CD4-positive, alpha-beta T cell treated with Interferon gamma for 1 hour (primary cell): ENCODE results near the gene UQCC5.

Experiments
- DNase-seq: peaks from one replicate; pipeline ENCODE4 v3.0.0-alpha.2; 2020

Gene UQCC5

DNA sequence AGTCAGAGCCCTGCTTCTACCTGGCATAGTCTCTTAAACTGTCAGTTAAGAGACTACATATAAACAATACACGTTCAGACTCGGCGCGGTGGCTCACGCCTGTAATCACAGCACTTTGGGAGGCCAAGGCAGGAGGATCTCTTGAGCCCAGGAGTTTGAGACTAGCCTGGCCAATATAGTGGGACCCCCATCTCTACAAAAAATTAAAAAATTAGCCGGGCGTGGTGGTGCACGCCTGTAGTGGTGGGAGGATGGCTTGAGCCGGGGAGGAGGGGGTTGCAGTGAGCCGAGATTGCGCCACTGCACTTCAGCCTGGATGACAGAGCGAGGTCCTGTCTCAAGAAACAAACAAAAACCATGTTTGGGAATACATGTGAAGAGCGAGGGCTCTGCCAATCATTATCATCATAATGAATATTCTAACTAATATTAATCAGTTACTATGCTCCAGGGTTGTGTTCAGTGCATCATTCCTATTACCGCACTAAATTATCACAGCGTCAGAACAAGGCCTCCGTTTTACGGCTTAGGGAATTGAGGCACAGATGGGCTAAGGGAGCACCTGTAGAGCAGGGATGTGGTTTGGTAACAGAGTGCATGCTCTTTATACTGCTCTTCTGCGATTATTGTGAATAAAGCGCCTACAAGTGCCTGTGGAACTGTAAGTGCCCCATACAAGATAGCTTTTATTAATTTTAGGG is 844 bp upstream of the UQCC5 start:
- DNase-seq = no peak

DNA sequence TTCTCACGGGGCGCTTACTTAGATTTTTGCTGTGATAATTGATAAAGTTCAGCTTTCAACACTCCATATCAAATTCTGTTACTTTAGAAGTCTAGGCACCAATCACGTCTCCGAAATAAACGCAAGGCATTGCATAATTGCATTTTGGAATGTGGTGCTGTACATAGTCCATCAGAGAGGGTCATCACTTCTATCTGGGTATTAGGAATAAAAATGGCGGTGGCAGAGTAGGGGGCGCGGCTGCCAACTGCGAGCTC is 365 bp upstream of the UQCC5 start:
- no peak for DNase-seq

DNA sequence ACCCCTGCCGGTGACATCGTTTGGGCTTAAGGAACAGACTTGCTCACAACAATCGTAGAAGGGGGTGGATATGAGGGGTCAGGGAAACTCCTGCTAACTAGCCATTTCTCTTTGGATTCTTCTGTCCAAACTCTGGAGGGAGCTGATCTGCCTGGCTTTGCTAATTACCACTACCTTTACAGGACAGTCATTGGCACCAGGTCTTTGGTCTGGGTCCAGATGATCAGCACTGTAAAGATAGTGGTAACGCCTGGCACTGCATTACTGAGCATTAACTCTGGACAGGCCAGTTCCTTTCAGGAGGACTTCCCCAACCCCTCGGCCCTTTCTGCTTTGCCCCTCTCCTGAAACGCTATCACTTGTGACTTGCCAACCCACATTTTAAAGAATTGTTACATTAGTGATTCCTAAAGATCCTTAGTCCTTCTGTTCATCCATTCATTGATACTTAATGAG is 788 bp downstream of the UQCC5 start:
- DNase-seq = no peak

DNA sequence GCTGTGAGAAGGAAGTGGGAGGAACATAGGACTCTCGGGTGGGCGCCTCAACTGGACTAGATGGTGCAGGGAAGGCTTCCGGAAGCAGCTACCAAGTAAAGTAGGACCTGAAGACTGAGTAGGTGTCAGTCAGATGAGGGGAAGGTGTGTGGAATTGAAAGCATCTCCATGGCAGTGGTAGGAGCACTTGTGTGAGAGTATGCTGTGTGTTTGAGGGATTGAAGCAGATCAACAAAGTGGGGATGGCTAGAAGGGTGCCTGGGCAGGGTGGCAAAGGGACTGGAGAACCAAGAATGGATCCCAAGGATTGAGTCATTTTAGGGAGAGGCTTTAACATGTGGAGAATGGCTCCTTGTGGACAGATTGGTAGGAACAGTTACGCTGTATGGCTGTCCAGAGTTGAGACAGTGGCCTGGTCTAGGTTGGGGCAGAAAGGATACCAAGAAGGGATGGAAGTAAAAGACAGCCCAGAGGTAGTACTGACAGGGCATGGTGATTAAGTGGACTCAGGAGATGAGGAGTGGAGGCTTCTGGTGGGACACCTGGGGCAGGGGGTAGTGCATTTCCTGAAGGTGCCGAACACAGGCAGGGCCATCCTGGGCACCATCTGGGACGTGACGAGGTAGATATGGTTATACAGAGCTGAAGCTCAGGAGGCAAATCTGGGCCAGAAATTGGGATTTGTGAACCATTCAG is 1.5 kb downstream of the UQCC5 start:
- no peak for DNase-seq

DNA sequence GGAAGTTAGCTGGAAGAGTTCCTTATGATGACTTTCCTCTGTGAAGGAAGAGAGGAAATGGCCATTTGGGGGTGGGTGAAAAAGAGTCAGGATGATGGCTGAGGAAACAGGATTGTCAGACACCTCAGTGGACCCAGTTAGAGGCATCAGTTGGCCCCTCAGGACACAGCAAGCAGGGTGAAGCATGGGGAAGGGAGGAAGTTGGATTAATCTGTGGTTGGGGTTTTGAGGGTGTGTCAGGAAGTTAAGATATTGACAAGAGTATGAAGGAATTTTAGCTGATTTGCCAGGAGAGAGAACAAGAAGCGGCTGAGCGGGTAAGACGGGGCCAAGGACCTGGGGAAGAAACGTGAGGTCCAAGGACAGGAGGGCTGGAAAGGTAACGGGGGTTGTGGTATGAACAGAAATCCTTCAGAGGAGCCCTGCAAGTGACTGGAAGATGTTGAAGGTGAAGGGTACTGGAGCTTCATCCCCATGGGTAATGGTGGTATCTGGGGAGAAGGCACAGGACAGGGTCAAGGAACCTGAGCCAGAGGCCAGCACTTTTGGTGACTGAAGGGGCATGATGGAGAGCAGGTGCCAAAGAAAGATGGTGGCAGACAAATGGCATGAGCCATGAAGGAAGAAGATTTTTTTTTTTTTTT is 2.7 kb downstream of the UQCC5 start:
- no peak for DNase-seq

DNA sequence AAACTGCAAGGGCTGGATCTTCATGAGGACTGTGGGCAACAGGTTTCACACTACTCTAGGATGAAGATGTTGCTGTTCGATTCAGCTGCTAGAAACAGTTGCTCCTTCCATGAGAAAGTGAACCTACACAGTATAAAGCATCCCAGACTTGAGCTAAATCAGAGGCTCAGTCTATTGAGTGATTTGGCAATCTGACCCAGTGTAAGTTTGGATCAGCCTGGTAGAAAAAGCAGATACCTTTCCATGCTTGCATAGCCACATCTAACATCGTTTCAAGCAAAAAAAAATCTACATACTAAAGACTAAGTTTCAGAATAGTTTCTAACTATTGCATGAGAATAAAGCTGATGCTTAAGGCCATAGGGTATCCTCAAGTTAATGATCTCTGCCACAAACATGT is 4.6 kb downstream of the UQCC5 start:
- DNase-seq = no peak

DNA sequence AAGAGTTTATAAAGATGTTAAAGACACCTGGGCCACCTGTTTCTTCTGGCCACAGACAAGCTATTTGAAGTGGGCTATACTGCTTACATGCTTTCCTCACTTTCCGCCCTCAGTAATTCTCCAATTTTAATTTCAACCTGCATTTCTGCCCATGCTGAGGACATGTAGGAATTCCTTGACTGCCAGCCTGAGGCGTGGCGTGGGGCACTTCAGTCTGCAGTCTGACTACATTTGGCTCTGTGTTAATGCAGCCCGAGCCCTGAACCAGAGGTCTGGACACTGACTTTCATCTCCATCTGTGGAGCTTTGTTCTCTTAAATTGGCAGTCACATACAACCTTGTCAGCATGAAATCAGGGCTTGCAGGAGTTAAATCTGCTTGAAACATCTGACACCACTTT is 8.5 kb downstream of the UQCC5 start:
- DNase-seq = no peak

DNA sequence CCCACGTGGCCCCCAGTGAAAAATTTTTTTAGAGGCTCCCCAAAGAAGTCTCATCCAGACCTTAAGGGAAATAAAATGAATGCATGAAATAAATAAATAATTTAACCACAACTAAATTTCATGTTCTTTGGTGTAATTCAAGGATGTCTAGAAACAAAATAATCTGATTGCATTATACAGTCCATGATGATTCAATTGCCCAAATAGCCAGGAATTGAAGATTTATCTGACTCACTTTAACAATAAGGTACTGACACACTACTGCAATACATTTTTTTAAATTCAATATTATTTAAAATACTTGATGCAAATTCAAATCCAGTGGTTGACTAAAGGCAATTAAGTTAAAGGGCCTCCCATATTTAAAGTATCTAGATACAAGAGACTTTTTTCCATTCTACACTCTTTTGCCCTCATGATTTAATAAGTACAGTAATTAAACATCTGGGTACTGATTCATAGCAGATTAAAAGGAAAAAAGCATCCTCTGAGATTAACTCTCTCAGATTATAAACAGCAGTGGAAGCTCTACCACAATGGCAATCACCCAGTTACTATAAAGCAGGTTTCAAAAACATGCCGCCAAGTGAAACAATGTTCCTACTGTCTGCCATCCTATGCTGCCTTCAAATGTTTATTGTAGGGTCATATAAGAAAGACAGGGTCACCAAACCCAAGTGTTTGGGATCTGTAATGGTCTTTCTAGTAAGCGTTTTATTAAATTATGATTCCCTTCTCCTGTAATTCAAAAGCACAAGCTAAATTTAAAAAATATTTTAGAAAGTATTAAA is 9.9 kb downstream of the UQCC5 start:
- DNase-seq = no peak

DNA sequence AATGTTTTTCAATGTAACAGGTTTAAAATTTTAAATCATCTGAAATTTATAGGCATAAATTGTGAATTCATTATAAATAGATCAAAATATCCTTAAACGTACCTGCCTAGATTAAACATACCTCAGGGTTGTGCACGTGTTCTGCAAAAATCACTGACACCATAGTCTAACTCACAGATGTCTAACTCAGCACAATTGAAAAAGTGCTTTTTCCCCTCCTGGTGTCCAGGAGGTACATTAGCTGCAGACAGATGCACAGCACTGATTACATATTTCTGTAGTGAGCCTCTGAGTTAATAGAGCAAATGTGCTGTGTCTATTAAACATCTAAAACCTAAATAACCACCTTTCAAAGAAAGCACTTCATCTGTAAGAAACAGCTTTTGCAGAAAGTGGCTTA is 10.7 kb downstream of the UQCC5 start:
- DNase-seq = no peak

DNA sequence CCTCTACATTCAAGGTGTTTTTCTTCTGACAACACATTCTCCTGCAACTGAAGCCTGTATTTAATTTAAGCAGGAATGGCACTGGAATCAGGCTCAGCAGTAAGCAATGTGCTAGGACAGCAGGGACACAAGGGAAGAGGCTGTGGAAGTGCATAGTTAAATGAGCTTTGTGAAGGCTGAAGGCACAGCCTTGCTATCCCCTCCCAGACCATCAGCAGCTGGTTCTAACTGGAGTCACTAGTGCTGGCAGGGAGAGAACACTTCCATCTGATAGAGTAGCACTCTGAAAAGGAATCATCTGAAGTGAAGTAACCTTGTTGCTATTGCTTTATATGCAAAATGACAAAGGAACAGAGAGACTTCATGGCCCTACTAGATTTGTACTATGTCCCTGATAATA is 14.7 kb downstream of the UQCC5 start:
- no peak for DNase-seq

DNA sequence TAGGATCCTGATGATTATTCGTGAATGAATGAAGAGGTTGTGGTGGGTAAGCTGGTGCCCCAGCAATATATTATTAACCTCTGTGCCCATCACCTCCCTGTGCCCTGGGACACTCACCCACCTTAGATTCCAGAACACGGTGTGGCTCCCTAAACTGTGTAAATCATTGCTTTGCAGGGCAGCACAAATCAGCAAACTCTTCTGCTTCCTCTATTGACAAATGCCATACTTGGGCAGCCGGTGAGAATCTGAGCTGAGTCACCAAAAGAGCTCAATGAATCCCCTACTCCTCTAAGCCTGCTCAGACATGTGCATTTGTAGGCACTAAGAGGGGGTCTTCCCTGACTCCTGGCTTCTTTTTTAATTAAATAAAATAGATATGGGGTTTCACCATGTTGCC is 15.7 kb downstream of the UQCC5 start:
- DNase-seq = no peak

DNA sequence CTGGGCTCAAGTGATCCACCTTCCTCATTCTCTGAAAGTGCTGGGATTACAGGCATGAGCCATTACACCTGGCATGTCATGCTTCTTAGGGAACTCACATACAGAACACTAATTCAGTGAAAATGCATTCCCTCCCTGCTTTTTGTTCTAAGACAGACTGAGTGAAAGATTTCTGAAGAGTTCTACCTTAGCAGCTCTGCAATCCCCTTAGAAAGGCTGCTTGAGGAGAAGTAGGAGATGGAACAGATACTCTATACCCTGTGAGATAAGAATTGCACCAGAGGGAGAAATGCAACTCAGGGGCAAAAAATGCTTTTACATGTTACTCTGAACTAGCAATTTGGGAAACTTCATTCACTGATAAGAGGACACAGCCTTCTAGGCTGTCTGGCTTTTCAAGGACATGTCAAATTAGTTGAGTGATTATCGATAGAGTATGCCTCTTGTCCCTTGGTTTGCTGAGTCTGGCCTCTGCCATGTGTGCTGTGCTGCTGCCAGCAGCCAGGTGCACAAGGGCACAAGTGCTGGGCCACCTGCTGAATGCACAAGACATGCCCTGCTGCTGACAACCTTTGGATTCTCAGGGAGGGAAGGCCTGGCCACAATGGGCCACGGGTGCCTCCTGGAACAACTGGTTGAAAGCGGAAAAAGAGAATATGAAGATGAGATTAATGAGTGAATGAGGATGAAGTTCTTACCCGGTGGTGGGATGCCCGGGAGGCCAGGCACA is 17.8 kb downstream of the UQCC5 start:
- no peak for DNase-seq

DNA sequence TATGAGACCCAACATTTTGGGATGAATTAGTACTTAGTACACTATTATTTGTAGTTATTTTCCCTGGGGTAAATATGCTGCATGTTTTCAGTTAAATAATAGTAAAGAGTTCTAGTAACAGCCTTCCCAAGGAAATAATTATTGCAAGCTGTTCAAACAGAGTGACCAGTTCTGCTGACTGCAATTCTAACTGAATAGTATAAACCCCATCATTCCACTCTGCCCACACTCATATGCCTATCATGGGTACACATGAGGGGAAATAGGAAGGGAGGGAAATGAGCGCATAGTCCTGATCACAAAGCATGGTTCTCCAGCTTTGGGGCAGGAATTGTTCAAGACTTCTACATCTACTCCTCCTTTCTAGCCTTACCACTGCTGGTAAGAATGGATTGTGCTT is 18.7 kb downstream of the UQCC5 start:
- no peak for DNase-seq

DNA sequence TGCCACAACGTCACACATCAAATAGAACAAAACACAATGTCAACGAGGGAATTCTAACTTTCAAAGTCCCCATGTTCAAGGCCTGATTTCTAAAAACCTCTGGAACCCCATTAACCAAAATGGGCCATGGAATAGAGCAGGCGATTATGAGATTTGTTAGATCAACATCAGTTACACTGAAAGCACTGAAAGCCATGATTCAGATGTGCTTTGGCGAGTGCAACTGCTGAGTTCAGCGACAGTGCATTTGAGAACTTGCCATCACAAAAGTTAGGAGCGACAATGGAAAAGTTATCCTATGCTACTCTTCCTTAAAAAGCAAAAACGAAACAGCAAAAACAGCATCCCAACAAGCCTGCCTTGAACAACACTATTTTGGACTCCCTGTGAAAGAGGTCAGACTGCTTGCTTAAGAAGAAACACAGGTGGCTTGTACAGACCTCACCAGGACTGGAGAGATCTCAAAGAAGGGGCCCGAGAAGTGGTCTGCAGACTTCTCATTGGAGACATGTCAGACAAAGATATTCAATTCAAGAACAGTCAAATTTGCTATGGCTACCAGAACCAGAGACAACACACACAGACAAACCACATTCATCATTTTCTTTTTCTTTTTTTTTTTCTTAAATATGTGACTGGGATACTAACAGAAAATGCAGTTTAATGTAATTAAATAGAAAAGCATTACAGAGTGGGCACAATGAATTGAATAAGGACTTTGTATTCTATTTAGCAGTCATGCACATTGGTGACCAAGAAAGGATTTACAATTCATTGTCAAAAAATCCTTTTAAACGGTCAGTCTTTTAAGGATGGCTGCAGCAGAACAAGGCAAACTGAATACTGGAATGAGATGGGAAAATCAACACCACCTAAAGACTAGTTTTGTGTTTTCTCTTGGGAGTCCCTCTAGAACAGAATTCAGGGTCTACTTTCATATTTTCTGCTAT is 20.9 kb downstream of the UQCC5 start:
- DNase-seq = no peak

DNA sequence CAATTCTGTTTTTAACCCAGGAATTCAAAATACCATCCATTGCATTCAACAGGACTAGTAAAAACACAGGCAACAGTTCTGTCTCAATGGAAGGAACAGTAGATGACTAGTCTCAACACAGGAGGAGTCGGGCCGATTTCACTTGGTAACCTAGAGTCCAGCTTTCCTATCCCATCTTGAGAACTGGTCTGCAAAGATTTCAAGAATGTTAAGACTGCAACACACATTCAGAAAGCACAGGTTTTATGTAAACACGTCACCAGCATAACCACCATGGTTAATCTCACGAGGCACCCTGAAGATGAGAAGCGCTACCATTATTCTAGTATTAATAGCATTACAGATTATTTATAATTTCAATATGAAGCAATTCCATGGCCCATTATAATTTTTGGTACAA is 22.0 kb downstream of the UQCC5 start:
- no peak for DNase-seq

DNA sequence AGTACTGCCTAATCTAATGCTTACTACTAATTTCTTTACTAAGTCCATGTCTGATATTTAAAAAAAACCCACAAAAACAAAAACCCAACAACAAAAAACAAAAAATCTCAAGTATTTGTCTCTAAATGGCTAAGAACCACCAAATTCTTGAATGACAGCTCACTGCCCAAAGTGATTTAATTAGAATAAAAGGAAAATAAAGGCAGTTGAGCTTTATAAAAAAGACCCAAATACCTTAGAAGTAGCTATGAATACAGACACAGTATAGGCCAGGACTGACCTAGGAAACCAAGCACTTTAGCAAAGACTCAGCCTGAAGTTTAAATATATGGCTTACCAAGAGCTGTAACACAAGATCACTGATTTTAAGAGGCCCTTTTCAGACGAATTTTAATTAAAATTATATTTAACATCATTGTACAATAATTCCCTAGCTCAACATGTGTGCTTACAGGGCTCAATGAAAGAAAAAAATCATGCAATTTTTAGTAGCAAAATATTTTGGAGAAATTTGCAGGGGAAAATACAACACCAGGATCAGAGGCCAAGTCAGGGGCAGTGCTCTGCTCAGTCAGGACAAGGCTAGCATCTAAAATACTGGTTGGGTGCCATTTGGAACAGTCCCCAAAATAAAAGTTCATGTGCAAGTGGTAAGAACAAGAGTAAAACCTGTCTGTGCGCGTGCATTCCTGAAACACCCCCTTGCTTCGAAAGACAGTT is 24.8 kb downstream of the UQCC5 start:
- no peak for DNase-seq

DNA sequence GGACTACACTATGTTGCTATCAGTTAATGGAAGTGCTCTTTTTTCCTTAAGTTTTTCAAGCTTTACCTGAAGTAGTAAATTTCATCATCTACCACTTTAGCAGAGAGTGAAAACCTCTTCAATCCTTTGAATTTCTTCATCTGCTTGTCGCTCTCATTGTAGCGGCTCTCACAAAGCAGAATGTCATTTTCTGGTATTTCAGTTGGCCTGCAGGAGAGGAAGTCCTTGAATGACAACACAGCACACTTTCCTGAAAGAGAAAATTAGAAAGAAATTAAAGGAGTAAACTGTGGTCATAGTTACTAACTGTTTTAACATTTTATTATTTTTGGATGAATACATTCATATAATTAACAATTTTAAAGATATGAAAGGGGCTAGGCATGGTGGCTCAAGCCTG is 27.6 kb downstream of the UQCC5 start:
- DNase-seq = no peak

DNA sequence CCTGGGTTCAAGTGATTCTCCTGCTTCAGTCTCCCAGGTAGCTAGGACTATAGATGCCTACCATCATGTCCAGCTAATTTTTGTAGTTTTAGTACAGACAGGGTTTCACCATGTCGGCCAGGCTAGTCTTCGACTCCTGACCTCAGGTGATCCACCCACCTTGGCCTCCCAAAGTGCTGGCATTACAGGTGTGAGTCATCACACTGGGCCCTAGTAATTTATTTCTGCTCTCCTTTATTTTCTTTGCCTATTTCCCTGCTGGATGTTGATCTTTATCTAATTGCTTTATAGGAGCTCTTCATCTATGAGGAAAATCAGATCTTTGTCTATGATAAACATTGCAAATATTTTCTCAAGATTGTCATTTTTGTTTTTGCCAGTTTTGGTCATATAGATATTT is 31.7 kb downstream of the UQCC5 start:
- DNase-seq = no peak

DNA sequence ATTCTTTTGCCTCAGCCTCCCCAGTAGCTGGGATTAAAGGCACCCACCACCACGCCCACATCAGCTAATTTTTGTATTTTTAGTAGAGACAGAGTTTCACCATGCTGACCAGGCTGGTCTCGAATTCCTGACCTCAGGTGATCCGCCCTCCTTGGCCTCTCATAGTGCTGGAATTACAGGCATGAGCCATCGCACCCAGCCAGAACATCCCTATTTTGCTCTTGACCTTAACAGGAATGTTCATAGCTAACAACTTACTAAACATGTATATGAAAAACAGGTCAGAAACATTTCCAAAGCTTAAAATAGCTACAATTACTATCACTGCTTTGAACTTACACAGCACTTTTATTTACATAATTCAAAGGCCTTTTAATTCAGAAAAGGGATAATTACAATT is 33.7 kb downstream of the UQCC5 start:
- DNase-seq = no peak

DNA sequence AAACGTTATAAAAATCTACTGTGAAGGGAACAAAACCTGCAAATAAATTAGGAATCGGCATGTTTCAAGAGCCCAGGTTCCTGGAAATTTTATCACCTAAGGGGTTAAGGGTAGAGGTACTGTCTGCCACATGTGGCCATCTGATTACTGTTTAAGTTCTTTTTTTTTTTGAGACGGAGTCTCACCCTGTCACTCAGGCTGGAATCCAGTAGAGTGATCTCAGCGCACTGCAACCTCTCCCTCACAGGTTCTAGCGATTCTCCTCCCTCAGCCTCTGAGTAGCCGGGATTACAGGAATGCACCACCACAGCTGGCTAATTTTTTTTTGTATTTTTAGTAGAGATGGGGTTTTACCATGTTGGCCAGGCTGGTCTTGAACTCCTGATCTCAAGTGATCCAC is 35.8 kb downstream of the UQCC5 start:
- DNase-seq = no peak
